ENCODE data around the gene JAK3. TPM values are rescaled to one million over a fixed set of nuclear protein-coding genes. Genes with fewer than 3 reads are reported as not detected.
"Not testable (repeated sequence)": the region's sequence is repeated elsewhere in the genome, so short reads cannot be mapped to it uniquely, and the experiment has no call there.

JAK3 gene
- 3.2 and 4.6 TPM in 2 replicates for total RNA-seq (2014; rRNA removed; shearing (Covaris generic))

DNA sequence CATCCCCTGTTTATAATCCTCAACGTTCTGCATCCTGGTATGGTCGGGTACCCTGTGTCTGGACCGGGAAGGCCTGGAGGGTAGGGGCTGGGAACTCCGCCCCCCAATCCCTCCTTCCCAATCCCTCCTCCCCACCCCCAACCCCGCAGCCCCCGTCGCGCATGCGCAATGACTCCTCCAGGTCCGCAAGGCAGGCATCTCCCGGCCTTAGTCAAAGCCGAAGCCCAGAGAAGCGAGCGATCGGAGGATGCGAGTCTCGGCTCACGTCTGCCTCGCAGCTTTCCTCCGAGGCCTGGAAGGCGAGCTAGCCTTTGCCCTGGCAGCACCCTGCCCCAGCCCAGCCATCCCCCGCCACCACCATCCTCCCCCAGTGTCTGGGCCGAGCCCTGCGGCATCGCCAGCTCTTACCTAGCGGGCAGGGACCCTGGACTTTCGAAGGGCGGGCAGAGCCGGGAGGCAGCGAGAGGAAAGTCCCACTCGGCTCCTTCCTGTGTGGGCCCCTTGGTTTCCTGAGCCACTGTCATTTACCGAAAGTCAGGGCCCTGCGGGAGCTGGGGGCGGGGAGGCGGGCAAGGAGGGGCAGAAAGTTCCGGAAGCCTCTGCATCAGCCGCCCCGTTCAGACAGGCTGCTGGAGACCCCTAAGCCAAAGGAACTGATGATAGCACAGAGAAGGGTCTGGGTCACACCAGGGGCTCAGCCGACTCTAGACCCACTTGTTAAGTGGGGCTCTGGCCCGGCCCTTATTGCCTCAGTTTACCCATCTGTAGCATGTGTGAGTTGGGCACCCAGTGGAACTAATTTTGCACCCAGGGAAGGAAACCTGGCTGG, at the start of gene JAK3:
TSS of gene JAK3 (minus strand) at position 445 of the 829 bp plus-strand sequence. CDS start 3,565 bp downstream, outside the sequence.
- peak; percentile 66 for DNase-seq (ENCODE audit: low spot score)
- in situ Hi-C loops (cut with HindIII; ENCODE audit: low sequenced_read_pairs): no loop called here

DNA sequence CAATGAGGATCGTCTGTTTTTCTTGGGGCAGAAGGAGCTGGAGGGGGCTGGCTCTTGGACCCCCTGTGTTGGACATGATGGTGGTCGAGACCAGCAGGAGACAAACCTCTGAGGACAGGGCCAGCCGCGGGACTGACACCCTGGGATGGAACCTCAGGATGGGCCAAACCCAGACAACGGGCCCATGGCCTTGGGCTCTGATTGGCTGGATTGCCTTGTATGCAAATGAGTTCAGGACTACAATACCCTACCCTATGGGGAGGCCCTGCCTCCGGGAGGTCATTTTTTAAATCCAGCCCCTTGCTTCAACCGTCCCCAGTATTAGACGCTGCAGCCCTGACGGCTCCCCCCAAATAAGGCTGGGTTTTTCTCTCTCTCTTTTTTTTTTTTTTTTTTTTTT, 46.0 kb upstream of the JAK3 start:
- in situ Hi-C loops (cut with HindIII; ENCODE audit: low sequenced_read_pairs): no loop called here
- DNase-seq (ENCODE audit: low spot score): no peak

DNA sequence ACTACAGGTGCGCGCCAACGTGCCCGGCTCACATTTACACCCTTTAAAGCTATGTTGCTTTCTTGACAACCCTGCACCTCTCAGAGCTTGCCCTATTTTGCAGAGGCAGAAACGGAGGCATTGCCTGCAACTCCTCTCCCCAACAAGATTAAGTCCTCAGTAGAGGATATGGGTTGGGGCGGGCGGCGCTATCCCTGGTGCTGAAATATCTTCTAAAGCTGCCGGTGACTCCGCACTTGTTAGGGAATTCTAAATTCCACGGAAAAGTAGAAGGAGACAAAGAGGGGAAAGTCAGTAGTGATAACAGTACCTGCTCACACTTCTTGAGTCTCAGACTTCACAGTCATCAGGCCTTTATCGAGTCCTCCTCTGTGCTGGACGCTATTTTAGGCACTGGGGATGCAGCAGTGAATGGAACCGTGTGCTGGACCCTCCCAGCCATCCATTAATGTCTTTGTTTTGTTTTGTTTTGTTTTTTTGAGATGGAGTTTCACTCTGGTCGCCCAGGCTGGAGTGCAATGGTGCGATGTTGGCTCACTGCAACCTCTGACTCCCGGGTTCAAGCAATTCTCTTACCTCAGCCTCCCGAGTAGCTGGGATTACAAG, 41.9 kb upstream of the JAK3 start:
- DNase-seq (ENCODE audit: low spot score): no peak
- in situ Hi-C loops (cut with HindIII; ENCODE audit: low sequenced_read_pairs): no loop called here

- in situ Hi-C loops (cut with HindIII; ENCODE audit: low sequenced_read_pairs): no loop called here
- DNase-seq (ENCODE audit: low spot score): no peak
Measured at GRCh38 chr19:17888260-17888659, 40.5 kb upstream of the JAK3 start.

DNA sequence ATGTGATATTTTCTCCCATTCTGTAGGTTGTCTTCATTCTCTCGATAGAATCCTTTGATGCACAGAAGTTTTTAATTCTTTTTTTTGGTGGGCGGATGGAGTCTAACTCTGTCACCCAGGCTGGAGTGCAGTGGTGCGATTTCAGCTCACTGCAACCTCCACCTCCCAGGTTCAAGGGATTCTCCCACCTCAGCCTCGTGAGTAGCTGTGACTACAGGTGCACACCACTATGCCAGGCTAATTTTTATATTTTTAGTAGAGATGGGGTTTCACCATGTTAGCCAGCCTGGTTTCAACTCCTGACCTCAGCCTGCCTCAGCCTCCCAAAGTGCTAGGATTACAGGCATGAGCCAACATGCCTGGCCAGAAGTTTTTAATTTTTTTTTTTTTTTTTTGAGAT, 39.4 kb upstream of the JAK3 start:
- in situ Hi-C loops (cut with HindIII; ENCODE audit: low sequenced_read_pairs): not testable (repeated sequence)

DNA sequence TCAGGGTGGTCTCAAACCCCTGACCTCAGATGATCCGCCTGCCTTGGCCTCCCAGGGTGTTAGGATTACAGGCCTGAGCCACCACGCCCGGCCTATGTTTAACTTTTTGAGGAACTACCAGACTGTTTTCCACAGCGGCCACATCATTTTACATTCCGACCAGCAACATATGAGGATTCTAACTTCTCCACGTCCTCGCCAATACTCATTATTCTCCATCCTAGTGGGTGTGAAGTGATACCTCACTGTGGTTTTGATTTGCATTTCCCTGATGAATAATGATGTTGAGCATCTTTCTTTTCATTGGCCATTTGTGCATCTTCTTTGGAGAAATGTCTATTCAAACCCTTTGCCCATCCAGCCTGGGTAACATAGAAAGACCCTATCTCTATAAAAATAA, 38.7 kb upstream of the JAK3 start:
- DNase-seq (ENCODE audit: low spot score): no peak
- in situ Hi-C loops (cut with HindIII; ENCODE audit: low sequenced_read_pairs): no loop called here

More for the DNA sequence above, 39.4 kb upstream of the JAK3 start:
- not testable (repeated sequence) for DNase-seq (ENCODE audit: low spot score)

DNA sequence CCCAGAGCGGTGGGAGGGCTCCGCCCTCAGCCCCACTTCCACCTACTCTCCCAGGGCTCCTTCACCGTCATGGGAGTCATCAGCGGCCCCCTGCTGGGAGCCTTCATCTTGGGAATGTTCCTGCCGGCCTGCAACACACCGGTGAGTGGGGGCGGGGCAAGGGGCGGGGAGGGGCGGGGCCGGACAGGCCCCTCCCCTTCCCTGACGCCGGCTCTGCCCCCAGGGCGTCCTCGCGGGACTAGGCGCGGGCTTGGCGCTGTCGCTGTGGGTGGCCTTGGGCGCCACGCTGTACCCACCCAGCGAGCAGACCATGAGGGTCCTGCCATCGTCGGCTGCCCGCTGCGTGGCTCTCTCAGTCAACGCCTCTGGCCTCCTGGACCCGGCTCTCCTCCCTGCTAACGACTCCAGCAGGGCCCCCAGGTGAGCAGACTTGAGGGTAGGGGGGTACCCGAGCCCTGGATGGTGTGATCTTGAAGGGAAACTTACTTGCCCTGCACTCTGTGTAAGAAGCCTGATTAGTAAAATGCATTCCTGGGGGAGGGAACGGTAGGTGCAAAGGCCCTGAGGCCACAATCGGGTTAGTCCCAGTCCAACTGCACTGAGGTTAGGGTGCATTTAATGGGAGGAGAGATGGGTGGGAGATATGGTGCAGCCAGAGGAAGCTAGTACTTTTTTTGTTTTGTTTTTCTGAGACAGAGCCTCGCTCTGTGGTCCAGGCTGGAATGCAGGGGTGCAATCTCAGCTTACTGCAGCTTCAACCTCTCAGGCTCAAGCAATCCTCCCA, 36.0 kb upstream of the JAK3 start:
- in situ Hi-C loops (cut with HindIII; ENCODE audit: low sequenced_read_pairs): no loop called here
- DNase-seq (ENCODE audit: low spot score): no peak

- DNase-seq (ENCODE audit: low spot score): peak; percentile 85
- in situ Hi-C loops (cut with HindIII; ENCODE audit: low sequenced_read_pairs): no loop called here
Measured at GRCh38 chr19:17881701-17882100, 33.9 kb upstream of the JAK3 start.

GRCh38 chr19:17879466-17879865, 31.7 kb upstream of the JAK3 start:
- in situ Hi-C loops (cut with HindIII; ENCODE audit: low sequenced_read_pairs): no loop called here
- DNase-seq (ENCODE audit: low spot score): no peak

DNA sequence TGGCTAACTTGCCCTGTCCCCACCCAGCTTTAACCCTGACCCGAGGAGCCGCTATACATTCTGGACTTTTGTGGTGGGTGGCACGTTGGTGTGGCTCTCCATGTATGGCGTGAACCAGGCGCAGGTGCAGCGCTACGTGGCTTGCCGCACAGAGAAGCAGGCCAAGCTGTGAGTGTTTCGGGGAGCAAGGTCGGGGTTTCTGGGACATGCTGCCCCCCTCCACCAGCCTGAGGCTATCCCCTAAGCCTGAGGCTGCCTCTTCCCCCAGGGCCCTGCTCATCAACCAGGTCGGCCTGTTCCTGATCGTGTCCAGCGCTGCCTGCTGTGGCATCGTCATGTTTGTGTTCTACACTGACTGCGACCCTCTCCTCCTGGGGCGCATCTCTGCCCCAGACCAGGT, 29.9 kb upstream of the JAK3 start:
- DNase-seq (ENCODE audit: low spot score): no peak
- in situ Hi-C loops (cut with HindIII; ENCODE audit: low sequenced_read_pairs): no loop called here

DNA sequence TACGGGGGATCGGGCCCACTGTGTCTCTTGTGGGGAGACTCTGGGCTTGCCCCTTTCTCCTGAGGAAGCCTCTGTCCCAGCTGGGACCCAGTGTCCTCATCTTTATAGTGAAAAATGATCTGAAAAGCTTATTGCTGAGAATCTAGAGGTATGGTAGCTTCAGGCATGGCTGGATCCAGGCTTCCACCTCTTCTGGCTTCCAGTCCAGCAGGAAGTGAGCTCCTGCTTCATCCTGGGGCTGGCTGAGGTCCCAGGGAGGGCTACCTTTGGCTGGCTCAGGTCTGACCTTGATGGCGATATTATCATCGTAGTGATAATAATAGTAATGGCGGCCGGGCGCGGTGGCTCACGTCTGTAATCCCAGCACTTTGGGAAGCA, 27.0 kb upstream of the JAK3 start:
- no peak for DNase-seq (ENCODE audit: low spot score)
- in situ Hi-C loops (cut with HindIII; ENCODE audit: low sequenced_read_pairs): no loop called here

GRCh38 chr19:17873786-17874757, 26.3 kb upstream of the JAK3 start:
- DNase-seq (ENCODE audit: low spot score): peak; percentile 61
- in situ Hi-C loops (cut with HindIII; ENCODE audit: low sequenced_read_pairs): no loop called here

DNA sequence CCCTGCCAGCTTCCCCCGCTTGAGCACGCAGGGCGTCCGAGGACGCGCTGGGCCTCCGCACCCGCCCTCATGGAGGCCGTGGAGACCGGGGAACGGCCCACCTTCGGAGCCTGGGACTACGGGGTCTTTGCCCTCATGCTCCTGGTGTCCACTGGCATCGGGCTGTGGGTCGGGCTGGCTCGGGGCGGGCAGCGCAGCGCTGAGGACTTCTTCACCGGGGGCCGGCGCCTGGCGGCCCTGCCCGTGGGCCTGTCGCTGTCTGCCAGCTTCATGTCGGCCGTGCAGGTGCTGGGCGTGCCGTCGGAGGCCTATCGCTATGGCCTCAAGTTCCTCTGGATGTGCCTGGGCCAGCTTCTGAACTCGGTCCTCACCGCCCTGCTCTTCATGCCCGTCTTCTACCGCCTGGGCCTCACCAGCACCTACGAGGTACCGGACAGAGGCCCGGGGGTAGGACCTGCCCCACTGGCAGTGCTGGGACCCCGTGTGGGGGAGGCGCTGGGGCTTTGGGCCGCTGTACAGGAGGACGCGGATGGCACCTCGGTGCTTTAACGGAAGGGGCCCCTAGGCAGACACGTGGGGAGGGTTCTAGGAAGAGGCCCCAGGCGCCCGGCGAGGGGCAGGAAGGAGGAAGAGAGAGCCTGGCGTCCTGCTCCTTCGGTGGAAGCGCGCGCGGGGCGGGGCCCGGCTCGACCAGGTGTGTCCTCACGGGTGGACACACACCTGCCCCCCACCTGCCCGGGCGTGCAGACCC, 24.6 kb upstream of the JAK3 start:
- in situ Hi-C loops (cut with HindIII; ENCODE audit: low sequenced_read_pairs): no loop called here
- DNase-seq (ENCODE audit: low spot score): no peak

DNA sequence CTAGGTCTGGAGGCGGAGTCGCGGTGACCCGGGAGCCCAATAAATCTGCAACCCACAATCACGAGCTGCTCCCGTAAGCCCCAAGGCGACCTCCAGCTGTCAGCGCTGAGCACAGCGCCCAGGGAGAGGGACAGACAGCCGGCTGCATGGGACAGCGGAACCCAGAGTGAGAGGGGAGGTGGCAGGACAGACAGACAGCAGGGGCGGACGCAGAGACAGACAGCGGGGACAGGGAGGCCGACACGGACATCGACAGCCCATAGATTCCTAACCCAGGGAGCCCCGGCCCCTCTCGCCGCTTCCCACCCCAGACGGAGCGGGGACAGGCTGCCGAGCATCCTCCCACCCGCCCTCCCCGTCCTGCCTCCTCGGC, 24.1 kb upstream of the JAK3 start, which contains the start of gene SLC5A5:
TSS of gene SLC5A5 (plus strand) at position 68 of the 373 bp plus-strand sequence. CDS start 375 bp downstream, outside the sequence.
- no peak for DNase-seq (ENCODE audit: low spot score)
- in situ Hi-C loops (cut with HindIII; ENCODE audit: low sequenced_read_pairs): no loop called here

GRCh38 chr19:17871032-17871877, 23.5 kb upstream of the JAK3 start:
- in situ Hi-C loops (cut with HindIII; ENCODE audit: low sequenced_read_pairs): no loop called here
- DNase-seq (ENCODE audit: low spot score): no peak

GRCh38 chr19:17869114-17869608, 21.4 kb upstream of the JAK3 start:
- DNase-seq (ENCODE audit: low spot score): no peak
- in situ Hi-C loops (cut with HindIII; ENCODE audit: low sequenced_read_pairs): no loop called here

DNA sequence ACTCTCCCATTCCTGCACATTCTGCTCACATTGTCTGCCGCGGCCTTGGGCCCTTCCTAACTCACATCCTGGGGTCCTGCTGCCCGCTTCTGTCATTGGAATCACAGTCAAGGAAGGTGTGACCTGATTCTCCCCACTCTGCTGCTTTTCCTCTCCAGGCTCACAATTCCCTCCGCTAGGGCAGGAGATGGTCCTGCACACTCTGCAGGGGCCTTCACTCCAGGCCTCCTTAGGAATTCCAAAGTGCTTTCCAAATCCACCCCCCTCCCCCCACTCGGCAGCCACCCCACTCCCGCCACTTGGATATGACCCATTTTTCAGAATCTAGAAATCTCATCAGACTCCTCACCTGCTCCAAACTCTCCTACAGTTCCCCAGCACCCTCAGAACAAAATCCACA, 20.9 kb upstream of the JAK3 start:
- no peak for DNase-seq (ENCODE audit: low spot score)
- in situ Hi-C loops (cut with HindIII; ENCODE audit: low sequenced_read_pairs): no loop called here

All from G401 (cell line).